Fibroblast of lung (primary cell): ENCODE results near the gene TREM1. TPM values are rescaled to one million over a fixed set of nuclear protein-coding genes. Genes with fewer than 3 reads are reported as not detected.

Source experiments
- DNase-seq, 2 donors: peaks; one replicate each; pipeline versions ENCODE4 v3.0.0 to v3.0.0-alpha.2; 2010; ENCODE audit warnings: low read depth in 2 of 2
- H2AFZ ChIP-seq: 2 replicates; pipeline ENCODE4 v1.5.1; 2012; ENCODE audit warnings: low read length, control low read depth, inconsistent platforms
- H3K27ac ChIP-seq: 2 replicates; pipeline ENCODE4 v1.5.1; 2011; ENCODE audit warnings: low read length, control low read depth; ENCODE audit not compliant: insufficient read depth
- H3K27me3 ChIP-seq: 2 replicates; pipeline ENCODE4 v1.5.1; 2011; ENCODE audit warnings: mild to moderate bottlenecking, low read length; ENCODE audit not compliant: control insufficient read depth, insufficient read depth
- H3K36me3 ChIP-seq: 2 replicates; pipeline ENCODE4 v1.5.1; 2011; ENCODE audit warnings: low read length; ENCODE audit not compliant: control insufficient read depth, insufficient read depth
- H3K4me1 ChIP-seq: 2 replicates; pipeline ENCODE4 v1.5.1; 2011; ENCODE audit warnings: low read length; ENCODE audit not compliant: control insufficient read depth, insufficient read depth; ENCODE audit errors: extremely low read depth
- H3K4me2 ChIP-seq: 2 replicates; pipeline ENCODE4 v1.5.1; 2011; ENCODE audit warnings: low read length, control low read depth; ENCODE audit not compliant: insufficient read depth; ENCODE audit errors: extremely low read depth
- H3K4me3 ChIP-seq, 4 experiments: fragments of 200-600 bp in 1 of 4; sonication (generic) in 1 of 4; replicated peaks in 1 of 4; 2 replicates each; pipeline ENCODE4 v1.5.1; 2011 to 2016; ENCODE audit warnings: low read length in 4 of 4, low read depth in 3 of 4, mild to moderate bottlenecking in 3 of 4, control low read depth in 2 of 4, inconsistent platforms in 1 of 4, mixed read lengths in 1 of 4; ENCODE audit not compliant: insufficient read depth in 1 of 4; ENCODE audit errors: control extremely low read depth in 1 of 4
- H3K79me2 ChIP-seq: 2 replicates; pipeline ENCODE4 v1.5.1; 2012; ENCODE audit warnings: mild to moderate bottlenecking, low read length, inconsistent platforms; ENCODE audit not compliant: control insufficient read depth, insufficient read depth
- H3K9ac ChIP-seq: 2 replicates; pipeline ENCODE4 v1.5.1; 2011; ENCODE audit warnings: mild to moderate bottlenecking, low read length, control low read depth; ENCODE audit not compliant: insufficient read depth
- H3K9me3 ChIP-seq: 2 replicates; pipeline ENCODE4 v1.5.1; 2012; ENCODE audit warnings: low read depth, low read length; ENCODE audit not compliant: control insufficient read depth, insufficient read depth
- H4K20me1 ChIP-seq: 2 replicates; pipeline ENCODE4 v1.5.1; 2011; ENCODE audit warnings: low read length; ENCODE audit not compliant: control insufficient read depth, insufficient read depth; ENCODE audit errors: extremely low read depth
- EZH2 ChIP-seq: IDR thresholded peaks from 2 replicates; pipeline ENCODE4 v1.5.1; 2012; ENCODE audit warnings: low read length, control low read depth, mild to moderate bottlenecking; ENCODE audit errors: missing control alignments
- polyA plus RNA-seq, 2 donors: library from polyadenylated mRNA; depleted of rRNA in 1 of 2; stranded (reverse) in 1 of 2; unstranded in 1 of 2; fragments of >200 nt; gene quantifications; 2 replicates each; pipeline ENCODE4 v1.2.1, GENCODE V29; 2011 to 2012; ENCODE audit warnings: missing spikeins in 1 of 2
- total RNA-seq: library from RNA; depleted of rRNA; stranded (reverse); fragments of >200 nt; gene quantifications from 2 replicates; pipeline ENCODE4 v1.2.1, GENCODE V29; 2014
- TF ChIP-seq, protein P1 (sequence below), 2 donors: IDR thresholded peaks in 1 of 2; conservative IDR thresholded peaks in 1 of 2; 1 replicate in 1 of 2; 2 replicates in 1 of 2; pipeline ENCODE4 v1.5.1; 2011 to 2012; ENCODE audit warnings: low read length in 2 of 2, control low read depth in 1 of 2, inconsistent platforms in 1 of 2, low read depth in 1 of 2, mild to moderate bottlenecking in 1 of 2

The TREM1 gene
- total and polyA plus RNA-seq, 2 donors (not counting 1 experiment from before 2014, with no cell fraction given) = 0.25 TPM; not detected in 1

DNA sequence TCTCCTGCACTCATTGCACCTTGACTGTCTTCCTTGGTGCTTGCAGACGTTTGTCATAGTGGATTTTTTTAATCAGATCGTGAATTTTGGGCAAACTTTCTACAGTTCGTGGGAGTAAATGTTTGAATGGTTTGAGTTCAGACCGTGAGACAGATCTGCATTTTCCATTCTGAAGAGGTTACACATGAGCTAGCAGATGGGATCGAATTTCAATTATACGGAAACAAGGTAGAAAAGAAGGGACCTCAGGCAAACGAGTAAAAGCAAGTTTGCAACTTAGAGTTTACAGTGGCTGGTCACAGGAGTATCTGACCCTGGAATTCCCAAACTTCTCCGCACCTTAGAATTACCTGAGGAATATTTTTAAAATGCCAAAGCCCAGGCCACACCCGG, 31.8 kb upstream of the TREM1 start:
- Histone ChIP-seq H3K9ac (no peak overlapping the region), H3K9me3 (no peaks in the 10 kb centered on the region), H3K79me2 (no peaks in the 10 kb centered on the region), H4K20me1 (no peaks in the 10 kb centered on the region), H3K4me1 (no peaks in the 10 kb centered on the region), H3K4me2 (no peak overlapping the region), H3K36me3 (no peaks in the 10 kb centered on the region), H3K4me3 (peak overlapping the region in 1 of 4 experiments; percentile 46), H3K27ac (no peak overlapping the region), H2AFZ (no peak overlapping the region), H3K27me3 (peaks cover 5% of the 10 kb centered on the region)
- DNase-seq = no peak
- TF ChIP-seq, protein P1, sequence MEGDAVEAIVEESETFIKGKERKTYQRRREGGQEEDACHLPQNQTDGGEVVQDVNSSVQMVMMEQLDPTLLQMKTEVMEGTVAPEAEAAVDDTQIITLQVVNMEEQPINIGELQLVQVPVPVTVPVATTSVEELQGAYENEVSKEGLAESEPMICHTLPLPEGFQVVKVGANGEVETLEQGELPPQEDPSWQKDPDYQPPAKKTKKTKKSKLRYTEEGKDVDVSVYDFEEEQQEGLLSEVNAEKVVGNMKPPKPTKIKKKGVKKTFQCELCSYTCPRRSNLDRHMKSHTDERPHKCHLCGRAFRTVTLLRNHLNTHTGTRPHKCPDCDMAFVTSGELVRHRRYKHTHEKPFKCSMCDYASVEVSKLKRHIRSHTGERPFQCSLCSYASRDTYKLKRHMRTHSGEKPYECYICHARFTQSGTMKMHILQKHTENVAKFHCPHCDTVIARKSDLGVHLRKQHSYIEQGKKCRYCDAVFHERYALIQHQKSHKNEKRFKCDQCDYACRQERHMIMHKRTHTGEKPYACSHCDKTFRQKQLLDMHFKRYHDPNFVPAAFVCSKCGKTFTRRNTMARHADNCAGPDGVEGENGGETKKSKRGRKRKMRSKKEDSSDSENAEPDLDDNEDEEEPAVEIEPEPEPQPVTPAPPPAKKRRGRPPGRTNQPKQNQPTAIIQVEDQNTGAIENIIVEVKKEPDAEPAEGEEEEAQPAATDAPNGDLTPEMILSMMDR (conservative IDR thresholded peaks at IDR 0.05 in 1 of 2, IDR thresholded peaks at IDR 0.05 in 1 of 2; ENCODE audit: low read depth in 1 of 2, low read length in 2 of 2) = no peak
- no peak for TF ChIP-seq EZH2

DNA sequence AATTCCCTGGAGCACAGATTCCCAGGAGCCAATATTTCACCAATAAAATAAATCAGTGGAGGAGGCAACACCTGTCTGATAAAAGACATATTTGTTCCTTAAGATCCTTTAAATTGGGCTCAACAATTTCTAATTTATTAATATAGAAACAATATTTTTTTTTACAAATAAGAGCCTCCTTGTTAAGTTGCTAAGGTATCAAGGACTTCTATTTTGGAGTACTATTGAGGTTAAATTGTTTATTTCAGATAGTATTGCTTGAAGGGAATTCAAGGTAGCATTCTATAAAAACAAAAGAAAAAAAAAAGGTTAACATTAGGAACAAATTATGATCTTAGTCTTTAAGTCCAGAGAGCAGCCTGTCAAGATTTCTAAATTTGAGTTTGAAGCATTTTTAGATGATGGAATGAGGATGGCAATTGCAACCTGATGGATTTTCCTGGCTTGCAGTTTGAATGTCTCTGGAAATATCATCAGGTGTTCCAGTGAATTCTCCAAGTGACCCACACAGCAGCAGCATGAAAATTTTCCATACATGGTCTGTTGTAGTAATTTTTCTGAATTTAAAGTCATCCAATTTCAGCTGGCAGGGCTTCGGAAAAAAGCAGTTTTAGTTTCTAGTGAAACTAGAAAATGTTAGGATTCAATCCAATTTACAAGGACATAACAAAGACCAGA, 29.6 kb upstream of the TREM1 start:
- Histone ChIP-seq H4K20me1 (no peaks in the 10 kb centered on the region), H3K9ac (no peak overlapping the region), H3K4me1 (no peaks in the 10 kb centered on the region), H3K27ac (no peak overlapping the region), H3K27me3 (peaks cover 5% of the 10 kb centered on the region), H3K4me2 (no peak overlapping the region), H2AFZ (no peak overlapping the region), H3K4me3 (no peak overlapping the region), H3K9me3 (no peaks in the 10 kb centered on the region), H3K36me3 (no peaks in the 10 kb centered on the region), H3K79me2 (no peaks in the 10 kb centered on the region)
- no peak for TF ChIP-seq EZH2
- TF ChIP-seq, protein P1 (conservative IDR thresholded peaks at IDR 0.05 in 1 of 2, IDR thresholded peaks at IDR 0.05 in 1 of 2; ENCODE audit: low read depth in 1 of 2, low read length in 2 of 2) = no peak
- no peak for DNase-seq

DNA sequence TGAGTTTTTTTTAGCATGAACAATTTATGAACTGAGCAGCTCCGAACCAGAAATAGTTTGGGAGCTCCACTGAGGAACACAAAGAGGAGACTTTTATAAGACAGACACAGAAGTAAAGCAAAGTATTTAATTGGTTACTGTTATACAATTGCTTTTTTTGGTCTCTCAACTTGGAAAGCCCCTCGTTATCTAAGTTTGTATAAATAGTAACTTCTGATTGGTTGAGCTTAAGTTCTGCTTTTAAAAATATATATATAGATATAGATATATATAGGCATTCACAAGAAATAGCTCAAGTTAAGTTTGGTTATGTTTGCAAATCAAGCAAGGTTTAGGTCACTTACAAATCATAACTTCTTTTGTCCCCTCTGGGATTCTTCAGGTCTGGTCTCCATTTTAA, 28.7 kb upstream of the TREM1 start:
- no peaks in the 10 kb centered on the region for H3K36me3 ChIP-seq
- TF ChIP-seq, protein P1 (conservative IDR thresholded peaks at IDR 0.05 in 1 of 2, IDR thresholded peaks at IDR 0.05 in 1 of 2; ENCODE audit: low read depth in 1 of 2, low read length in 2 of 2) = no peak
- TF ChIP-seq EZH2 = no peak
- no peak overlapping the region for H2AFZ ChIP-seq
- H3K27ac ChIP-seq = no peak overlapping the region
- no peaks in the 10 kb centered on the region for H3K79me2 ChIP-seq
- no peaks in the 10 kb centered on the region for H4K20me1 ChIP-seq
- no peak for DNase-seq
- no peaks in the 10 kb centered on the region for H3K4me1 ChIP-seq
- no peak overlapping the region for H3K4me2 ChIP-seq
- no peak overlapping the region for H3K9ac ChIP-seq
- H3K27me3 ChIP-seq = peaks cover 5% of the 10 kb centered on the region
- H3K9me3 ChIP-seq = no peaks in the 10 kb centered on the region
- no peak overlapping the region for H3K4me3 ChIP-seq
